Limb (tissue), 2 donors: ENCODE data around the gene CPNE5.
A peak's percentile ranks its signal among the peaks of the same experiment; 100 is the strongest.

ENCODE experiments used
- DNase-seq, 2 donors: peaks; one replicate each; pipeline ENCODE4 v3.0.0-alpha.2; 2016; ENCODE audit errors: extremely low spot score in 2 of 2

Gene CPNE5

GRCh38 chr6:36793913-36794712 lies 45.1 kb downstream of the CPNE5 start:
- peak; percentile 52 to 60 for DNase-seq

GRCh38 chr6:36793296-36793912 lies 45.8 kb downstream of the CPNE5 start:
- DNase-seq, result no peak

DNA sequence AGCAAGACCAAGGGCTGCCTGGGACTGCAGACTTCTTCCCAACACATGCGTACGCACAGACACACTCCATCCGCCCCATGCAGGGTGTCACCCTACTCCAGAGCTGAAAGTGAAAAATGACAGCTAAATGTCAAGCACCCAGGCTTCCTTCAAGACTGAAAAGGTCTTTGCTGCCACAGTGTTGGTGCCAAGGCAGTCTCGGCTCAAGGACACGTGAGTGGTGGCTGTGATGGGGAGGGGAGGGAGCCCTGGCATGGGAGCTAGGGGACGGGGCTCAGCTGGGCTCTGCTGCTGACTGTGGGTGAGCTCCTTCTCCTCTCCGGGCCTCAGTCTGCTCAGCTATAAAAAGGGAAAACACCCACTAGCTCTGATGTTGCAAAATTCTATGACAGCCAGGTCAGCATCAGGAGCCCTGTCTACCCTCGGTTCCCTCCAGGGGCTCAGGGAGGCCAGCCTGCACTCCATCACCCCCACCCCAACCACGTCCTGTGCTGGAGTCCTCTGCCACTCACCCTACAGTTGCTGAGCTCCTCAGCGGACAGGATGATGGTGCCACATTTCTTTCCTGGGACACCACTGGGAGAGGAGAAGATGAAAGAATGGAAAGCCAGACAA lies 47.6 kb downstream of the CPNE5 start:
- DNase-seq, result no peak

- no peak for DNase-seq
Observed at GRCh38 chr6:36791085-36791484, 48.2 kb downstream of the CPNE5 start.

- no peak for DNase-seq
Observed at GRCh38 chr6:36788768-36789167, 50.5 kb downstream of the CPNE5 start.

GRCh38 chr6:36788186-36788585 lies 51.1 kb downstream of the CPNE5 start:
- DNase-seq, result no peak

DNA sequence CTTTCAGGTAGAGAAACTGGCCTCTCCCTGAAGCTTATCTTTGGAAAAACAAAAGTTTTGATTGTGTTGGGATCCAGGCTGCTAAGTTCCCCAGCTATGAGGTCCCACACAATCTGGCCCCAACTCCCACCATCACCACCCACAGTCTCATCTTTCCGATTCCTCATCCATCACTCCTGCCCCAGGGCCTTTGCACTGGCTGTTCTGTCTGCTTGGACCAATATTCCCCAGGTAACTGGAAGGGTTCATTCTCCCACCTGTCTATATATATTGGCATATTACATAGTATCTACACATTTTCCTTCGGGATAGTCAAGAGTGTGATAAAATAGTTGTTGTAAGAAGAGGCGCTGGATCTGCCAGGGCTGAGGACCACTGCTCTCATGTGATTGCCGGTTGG lies 52.0 kb downstream of the CPNE5 start:
- DNase-seq, result no peak

GRCh38 chr6:36786055-36786675 lies 53.1 kb downstream of the CPNE5 start:
- no peak for DNase-seq

GRCh38 chr6:36784376-36784636 lies 54.9 kb downstream of the CPNE5 start:
- DNase-seq, result no peak

GRCh38 chr6:36783603-36784375 lies 55.5 kb downstream of the CPNE5 start:
- DNase-seq, result no peak

DNA sequence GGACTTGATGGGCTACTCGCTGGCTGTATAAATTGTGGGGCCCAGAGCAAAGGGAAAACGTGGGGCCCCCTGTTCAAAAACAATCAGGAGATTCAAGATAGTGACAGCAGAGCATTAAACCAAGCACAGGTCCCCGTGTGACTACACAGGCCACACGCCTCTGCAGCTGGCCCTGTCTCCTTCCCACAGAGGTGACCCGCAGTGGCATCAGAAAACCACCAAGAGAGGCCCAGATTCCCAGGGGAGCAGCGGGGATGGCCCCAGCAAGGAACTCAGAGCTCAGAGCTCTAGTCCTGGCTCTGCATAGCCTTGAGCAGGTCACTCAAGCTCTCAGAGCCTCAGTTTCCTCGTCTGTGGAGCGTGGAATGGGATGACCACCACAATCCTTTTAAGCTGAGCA lies 57.6 kb downstream of the CPNE5 start:
- no peak for DNase-seq

DNA sequence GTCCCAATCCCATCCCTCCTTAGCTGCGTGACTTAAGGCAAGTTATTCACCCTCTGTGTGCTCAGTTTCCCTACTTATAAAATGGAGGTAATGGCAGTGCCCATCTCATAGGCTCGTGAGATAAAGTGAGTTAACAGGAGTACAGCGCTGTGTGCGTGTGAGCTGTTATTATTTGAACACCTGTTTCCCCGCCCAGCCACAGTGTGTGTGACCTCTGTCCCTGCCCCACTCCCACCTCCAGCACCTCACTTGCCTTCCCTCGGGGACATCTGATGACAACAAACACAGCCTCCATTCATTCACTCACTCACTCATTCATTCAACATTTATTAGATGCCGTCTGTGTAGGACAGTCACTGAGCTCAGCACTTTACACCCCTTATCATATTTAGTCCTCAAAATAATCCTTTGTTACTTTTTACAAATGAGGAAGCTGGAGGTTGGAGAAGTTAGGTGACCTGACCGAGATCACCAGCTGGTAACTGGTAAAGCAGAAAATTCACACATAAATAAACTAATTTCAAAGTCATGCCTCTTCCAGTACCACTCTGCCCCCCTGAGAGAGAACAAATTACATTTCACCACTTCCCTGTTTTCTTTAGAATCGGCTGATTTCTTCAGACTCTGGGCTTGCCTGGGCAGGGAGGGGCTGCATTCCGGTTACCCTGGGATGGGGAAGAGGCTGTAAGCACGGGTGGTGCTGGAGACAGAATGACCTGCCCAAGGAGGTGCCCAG lies 58.6 kb downstream of the CPNE5 start:
- no peak for DNase-seq

- DNase-seq, result no peak
Observed at GRCh38 chr6:36779227-36779626, 60.0 kb downstream of the CPNE5 start.

DNA sequence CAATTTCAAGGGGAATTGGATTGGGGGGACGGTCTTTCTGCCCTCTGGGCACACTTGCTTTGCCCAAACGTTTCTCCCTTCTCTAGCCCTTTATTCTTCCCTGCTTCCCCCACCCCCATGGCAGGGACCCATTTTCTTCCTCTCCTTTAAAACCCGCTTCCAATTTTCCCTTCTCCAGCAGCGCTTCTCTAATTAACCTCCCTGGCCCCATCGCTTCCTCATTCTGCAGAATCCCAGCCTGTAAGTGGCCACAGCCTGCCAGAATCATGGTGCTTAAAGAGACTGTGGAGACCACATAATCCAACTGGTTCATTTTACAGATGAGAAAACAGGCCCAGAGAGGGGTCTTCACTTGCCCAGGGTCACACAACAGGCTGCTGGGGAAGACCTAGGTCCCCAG lies 61.4 kb downstream of the CPNE5 start:
- DNase-seq, result no peak

DNA sequence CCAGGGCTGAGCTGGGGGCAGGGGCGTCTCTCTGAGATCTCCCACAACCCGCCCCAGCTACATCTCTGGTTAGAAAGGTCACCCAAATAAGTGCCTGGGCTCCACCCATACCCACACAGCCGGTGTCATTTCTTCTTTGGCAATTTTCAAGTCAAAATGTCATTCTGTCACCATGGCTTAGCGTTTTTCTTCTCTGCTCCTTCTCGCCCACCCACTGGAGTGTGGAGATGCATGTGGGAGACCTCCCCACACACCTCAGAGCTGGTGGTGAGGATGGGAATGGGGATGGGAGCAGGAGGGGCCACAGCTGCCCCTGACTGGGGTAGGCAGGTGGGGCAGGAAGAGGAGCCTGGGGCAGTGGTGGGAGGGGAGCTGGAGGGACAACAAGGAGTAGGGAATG lies 63.1 kb downstream of the CPNE5 start:
- DNase-seq, result no peak

- no peak for DNase-seq
Observed at GRCh38 chr6:36774331-36774730, 64.9 kb downstream of the CPNE5 start.

DNA sequence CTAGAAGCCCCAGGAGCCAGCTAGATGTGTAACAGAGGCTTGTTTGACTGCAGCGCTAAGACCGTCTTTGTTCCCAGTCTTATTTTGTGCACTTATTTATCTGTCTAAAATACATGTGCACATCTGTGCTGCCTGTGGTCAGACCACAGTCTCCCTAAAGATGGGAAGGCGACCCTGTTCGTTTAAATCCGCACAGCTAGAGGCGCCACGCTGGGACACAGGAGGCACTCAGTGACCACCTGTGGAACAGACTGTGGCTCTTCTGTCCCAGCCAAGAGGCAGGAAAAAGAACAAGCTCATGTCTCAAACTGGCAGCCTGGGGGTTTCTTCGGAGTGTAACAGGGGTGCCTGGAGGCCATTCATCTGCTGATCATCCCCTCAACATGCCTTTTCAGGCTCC lies 66.8 kb downstream of the CPNE5 start:
- no peak for DNase-seq

- DNase-seq, result no peak
Observed at GRCh38 chr6:36771145-36771544, 68.1 kb downstream of the CPNE5 start.

DNA sequence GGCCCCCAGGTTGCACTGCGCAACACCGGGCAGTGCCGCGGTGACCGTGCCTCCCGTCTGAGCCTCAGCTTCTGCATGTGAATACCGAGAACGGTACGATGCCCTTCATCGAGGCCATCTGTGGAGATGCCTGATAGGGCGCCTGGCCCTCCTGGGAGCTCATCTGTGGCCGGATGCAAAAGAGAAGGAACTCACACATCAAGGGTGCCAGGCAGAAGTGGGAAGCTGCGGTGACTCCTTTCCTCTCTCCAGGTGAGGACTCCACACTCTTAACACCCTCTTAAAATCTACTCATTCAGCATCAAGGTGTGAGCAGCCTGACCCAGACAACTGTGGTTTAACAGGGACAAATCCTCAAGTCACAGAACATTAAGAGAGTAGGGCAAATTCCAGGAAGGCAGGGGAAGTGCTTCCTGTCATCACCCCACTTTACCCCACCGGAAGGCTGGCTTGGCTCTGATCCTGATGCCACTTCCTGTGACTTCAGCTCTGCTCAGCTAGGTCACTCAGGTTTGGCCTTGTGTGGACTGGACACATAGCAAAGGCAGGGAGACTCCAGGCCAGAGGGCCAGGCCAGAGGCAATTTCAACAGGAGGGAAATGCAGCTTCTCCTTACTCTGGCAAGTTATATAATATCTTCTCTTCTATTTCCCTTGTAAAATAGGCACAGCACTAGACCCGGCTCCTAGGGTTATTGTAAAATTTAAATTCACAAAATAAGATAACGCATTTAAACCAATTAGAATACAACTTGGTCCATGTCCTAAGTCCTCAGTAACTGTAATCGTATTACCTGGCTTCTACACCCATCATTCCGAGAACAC lies 69.4 kb downstream of the CPNE5 start:
- DNase-seq, result no peak

DNA sequence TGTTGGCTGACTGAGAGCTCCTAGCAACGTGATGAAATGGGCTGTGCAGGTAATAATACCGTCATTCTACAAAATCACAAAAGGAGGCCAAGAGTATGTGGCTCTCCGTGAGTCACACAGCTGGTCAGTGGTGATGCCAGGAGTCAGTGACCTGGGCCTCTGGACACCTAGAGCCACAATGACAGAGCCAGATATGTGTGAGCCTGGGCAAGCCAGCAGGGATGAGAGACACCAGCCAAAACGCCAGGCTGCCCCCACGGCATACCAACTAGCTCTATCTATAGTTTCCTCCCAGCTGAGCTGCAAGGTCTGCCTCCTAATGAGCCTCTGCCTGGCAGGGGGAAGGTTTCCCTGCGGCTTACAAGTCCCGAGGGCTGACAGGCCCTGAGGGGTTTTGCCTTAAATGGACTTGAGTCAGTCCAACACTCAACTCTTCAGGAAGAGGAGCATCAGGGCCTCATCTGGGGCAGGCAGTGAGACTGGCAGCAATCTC lies 70.0 kb downstream of the CPNE5 start:
- DNase-seq, result no peak
